C4-2B (cell line): ENCODE results near the gene BARX1.

Experiments used
- H3K27ac ChIP-seq: fragments of 450-650 bp; 2 replicates; pipeline ENCODE4 v1.5.1; 2017
- CTCF ChIP-seq: fragments of 450-650 bp; conservative IDR thresholded peaks from 2 replicates; pipeline ENCODE4 v1.5.1; 2017; ENCODE audit warnings: mild to moderate bottlenecking
- ZFX ChIP-seq: fragments of 450-650 bp; IDR thresholded peaks from 2 replicates; pipeline ENCODE4 v1.6.1; 2017

BARX1 gene

DNA sequence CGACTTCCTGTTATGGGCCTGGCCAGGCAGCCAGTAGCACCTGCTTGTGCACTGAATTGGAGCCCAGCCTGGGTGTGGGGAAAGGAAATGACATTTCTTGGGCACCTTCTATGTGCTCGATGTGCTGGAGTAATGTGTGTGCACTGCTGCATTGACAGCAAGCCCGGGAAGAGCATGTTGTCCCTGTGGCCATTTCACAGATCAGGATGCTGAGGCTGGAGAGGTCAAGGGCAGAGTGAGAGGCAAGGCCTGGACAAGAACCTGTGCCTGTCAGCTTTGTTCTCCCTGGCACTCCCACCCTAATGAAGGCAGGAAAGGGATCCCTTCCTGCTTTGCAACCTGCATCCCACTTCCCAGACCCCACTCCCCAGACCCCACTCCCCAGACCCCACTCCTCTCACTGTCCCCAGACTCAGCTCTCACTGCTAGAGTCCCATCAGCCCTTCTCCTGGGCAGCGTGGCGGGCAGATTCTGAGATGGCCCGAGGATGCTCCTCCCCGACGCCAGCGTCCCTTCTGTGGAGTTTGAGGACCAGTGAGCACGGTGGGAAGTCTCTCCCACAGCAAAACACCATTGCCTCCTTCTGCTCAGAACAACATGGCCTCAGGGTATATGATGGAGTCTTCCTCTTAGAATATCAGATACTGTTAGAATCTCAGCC is 49.6 kb downstream of the BARX1 start:
- TF ChIP-seq CTCF = no peak
- no peak for TF ChIP-seq ZFX
- no peak overlapping the region for H3K27ac ChIP-seq

DNA sequence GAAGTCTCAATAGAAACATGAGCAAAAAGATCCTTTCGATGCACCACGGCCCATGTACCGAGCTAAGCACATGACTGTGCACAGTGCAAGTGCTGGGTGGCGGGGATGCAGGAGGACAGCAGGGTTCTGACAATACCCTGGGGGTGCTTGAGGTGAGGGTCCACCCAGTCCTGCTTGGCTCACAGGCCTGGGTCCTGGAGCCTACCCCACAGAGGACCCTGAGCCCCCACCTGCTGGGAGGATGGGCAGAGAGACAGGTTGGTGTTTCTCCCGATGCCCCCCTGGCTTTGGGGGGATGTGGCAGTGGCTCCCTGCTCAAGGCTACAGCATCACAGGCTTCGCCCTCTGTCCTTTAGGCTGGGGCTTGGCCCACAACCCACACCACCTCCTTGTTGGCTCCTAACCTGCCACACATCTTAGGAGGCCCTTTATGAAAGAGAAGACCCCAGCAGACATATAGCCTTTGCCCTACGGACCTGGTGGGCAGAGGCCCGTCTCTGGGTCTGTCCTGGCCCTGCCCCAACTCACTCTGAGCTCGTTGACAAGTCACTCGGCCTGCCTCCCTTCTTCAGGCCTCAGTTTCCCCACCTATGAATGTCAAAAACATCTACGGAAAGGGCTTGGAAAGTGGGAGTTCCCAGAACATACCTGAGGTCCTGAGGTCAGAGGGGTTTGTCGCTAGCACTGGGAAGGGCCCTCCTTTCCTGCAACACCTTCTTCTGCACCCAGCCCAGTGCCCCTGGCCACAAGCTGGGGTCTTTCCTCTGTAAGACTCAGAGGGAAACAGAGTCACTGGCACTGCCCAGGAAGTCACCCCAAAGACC is 50.3 kb downstream of the BARX1 start:
- no peak overlapping the region for H3K27ac ChIP-seq
- TF ChIP-seq CTCF (no peak), ZFX (no peak)

DNA sequence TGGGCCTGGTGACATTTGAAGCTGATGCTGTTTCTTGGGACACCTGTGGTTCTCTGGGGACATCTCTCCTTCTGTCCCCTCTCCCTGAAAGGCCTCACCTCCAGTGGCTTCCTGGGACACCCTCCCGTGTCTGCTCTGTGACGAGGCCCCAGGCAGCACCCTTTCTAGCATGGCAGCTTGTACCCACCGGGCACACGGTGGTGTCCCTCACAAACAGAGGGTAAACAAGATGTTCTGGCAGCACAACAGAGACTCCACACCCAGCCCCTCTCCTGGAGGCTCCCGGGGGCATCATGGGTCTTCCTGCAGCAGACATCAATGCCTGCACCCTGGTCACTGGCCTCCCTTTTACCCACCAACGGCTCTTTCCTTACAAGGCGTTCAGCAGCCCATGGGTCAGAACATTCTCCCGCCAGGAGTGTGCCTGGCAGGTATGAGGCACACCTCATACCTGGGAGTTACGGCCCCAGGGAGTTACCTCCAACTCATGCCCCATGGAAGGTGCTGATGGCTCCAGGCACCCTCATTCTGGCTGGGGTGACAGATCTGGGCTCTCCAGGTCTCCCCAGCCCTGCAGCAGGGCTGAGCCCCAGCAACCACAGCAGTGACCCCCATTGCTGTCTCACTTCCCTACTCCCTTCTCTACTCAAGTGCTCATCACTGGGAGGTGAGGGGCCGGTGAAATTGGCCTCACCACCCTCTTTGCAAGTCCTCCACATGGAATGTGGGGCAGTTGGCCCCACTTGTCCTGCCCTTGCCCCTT is 51.1 kb downstream of the BARX1 start:
- no peak overlapping the region for H3K27ac ChIP-seq
- TF ChIP-seq ZFX (no peak), CTCF (no peak)

DNA sequence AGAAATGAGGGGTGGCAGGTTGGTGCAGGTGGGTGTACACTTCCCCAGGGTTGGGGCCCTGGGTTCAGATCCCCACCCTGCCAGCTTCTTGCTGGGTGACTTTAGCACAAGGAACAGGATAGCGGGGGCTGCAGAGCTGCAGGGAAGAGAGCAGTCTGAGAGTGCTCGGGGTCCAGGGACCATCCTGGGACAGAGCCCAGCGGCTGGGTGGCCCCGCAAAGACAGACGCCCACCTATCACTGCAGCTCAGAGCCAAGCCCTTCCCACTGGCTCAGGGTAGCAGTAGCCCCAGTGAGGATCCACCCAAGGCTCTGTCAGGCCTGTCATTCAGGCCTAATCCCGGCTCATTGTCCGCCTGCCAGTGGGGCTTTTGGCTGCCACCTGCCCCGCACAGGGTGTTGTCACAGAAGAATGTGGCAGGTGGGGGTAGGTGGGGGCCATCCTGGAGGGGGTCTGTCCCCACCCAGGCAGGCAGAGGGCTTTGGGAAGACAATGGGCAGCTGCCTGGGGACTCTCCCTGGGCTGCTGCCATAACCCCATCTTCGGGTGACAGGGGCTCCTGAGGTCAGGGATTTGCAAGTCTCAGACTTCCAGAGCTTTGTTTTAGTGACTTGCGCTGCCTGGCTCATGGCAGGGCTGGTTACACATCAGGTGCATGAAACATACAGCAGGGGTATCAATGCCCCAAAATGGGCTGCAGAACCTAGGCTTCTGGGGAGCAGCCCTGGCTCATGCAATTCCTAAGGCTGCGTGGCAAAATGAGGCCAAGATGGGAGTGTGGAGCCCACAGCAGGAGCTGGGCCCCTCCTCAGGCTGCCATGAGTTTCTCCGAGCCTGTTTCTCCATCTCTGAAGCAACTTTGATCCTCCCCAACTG is 52.1 kb downstream of the BARX1 start:
- no peak overlapping the region for H3K27ac ChIP-seq

DNA sequence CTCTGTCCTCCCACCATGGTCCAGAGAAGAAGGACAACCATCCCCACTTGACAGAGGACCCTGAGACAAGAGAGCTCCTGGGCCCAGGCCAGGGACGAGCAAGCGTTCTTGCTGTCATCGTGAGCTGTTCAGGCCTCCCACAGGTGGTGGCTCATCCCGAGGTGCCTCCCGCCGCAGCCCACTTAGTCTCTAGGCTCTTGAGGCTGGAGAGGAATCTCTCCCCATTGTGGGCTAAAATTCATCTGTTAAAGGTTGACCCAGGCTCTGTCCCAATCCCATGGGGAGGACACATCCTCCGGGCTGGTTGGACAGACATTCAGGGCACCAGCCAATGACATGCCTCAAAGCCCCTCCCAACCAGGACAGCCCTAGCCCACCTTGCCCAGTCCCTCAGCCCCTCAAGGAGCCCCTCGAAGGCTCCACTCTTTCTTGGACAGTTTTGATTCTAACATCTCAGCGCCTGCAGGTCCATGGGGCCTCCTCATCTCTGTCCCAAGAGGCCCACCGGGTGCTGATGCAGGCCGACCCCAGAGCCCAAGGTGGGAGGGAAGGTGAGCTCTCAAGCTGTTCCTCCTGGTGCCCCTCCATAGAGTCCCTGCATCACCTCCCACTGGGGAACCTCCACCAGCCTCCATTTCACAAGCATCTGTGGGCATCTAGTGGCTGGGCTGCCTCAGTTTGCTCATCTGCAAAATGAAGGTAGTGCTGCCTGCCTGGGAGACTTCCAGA is 52.9 kb downstream of the BARX1 start:
- TF ChIP-seq CTCF (no peak), ZFX (no peak)
- H3K27ac ChIP-seq = no peak overlapping the region

More for the DNA sequence above, 52.1 kb downstream of the BARX1 start:
- TF ChIP-seq CTCF (no peak), ZFX (no peak)
